NB4 (cell line): ENCODE data around the gene AFF2.
A peak's percentile ranks its signal among the peaks of the same experiment; 100 is the strongest.

Source experiments
- DNase-seq: peaks from one replicate; pipeline ENCODE4 v3.0.0; 2010; ENCODE audit warnings: low read depth
- H3K4me3 ChIP-seq: one replicate; pipeline ENCODE4 v1.5.1; 2011; ENCODE audit warnings: mild to moderate bottlenecking, low read depth, low read length, moderate library complexity
- CTCF ChIP-seq: IDR thresholded peaks from one replicate; pipeline ENCODE4 v1.5.1; 2012; ENCODE audit warnings: low read depth, low read length
- MAX ChIP-seq: IDR thresholded peaks from 2 replicates; pipeline ENCODE4 v1.6.1; 2011; ENCODE audit warnings: low read depth, low read length
- MYC ChIP-seq: IDR thresholded peaks from 2 replicates; pipeline ENCODE4 v1.6.1; 2011; ENCODE audit warnings: low read depth, low read length
- POLR2A ChIP-seq: IDR thresholded peaks from 2 replicates; pipeline ENCODE4 v1.6.1; 2011; ENCODE audit warnings: mild to moderate bottlenecking; ENCODE audit not compliant: insufficient read length; ENCODE audit errors: extremely low read depth

The AFF2 gene

GRCh38 chrX:148500423-148501385 lies at the start of gene AFF2:
Gene AFF2 (plus strand): TSS chrX:148500617. CDS start chrX:148501098, 481 bp downstream.
- TF ChIP-seq MAX, result no peak
- no peak for TF ChIP-seq POLR2A
- no peak for TF ChIP-seq CTCF
- TF ChIP-seq MYC, result no peak
- peak within 1 kb of the TSS; percentile 77 for H3K4me3 ChIP-seq
- DNase-seq, result peak; percentile 79

DNA sequence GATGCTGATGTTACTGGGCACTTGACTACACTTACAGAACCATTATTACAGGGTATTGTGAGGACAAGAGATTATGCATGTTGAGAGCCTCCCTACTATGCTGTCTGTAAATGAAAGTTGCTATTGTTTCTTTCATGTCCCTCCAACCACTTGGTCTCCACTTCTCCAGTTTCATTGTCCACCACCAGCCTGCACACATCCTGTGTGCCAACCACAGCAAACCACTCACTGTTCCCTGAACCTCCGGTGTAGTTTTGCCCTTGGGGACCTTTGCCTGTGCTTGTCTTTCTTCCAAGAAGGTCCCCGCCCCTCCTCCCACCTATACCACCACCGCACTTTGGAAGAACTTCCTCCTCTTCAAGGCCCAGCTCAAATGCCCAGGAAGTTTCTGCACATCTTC lies 43.1 kb upstream of the AFF2 start:
- no peak for TF ChIP-seq CTCF
- TF ChIP-seq POLR2A, result no peak
- TF ChIP-seq MYC, result no peak
- no peak for TF ChIP-seq MAX
- DNase-seq, result peak; percentile 85
- H3K4me3 ChIP-seq, result no peak overlapping the region

GRCh38 chrX:148459343-148459742 lies 41.1 kb upstream of the AFF2 start:
- H3K4me3 ChIP-seq, result no peak overlapping the region
- DNase-seq, result peak; percentile 24
- TF ChIP-seq MYC, result no peak
- no peak for TF ChIP-seq POLR2A
- TF ChIP-seq CTCF, result no peak
- peak; percentile 45 for TF ChIP-seq MAX

DNA sequence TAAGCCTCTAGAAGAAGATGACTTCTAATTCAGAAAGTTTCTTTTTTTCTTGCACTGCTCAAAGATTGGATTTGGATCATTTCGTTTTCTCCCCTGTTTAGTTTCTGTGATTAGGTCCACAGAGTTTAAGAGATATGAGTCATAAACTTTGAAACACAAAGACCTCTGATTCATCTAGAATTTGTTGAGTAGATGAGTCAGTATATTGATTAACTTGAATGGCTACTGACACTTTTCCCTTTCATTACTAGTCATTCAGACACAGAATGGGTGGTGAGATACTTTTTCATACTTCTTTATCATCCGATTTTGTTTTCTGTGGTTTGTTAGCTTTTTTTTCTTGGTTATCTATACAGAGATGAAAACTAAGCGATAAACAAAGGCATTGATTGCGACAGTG lies 34.1 kb upstream of the AFF2 start:
- TF ChIP-seq POLR2A (no peak), CTCF (no peak), MAX (no peak), MYC (no peak)

DNA sequence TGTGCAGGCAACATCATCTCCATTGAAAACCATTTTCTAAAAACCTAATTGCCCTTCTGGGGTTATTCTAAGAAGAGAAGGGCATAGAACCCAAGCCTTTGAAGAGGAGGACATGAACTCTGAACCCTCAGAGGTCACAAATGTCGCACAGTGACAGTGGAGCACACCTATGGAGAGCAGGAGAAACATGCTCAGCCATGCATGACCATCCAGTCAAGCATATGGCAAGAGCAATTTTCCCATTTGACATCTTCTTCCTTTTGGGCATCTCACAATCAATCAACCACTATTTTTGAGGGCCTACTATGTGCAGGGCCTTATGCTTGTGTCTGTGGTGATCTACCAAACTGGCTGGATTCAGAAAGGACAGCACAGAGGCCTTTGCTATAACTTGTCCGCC lies 30.1 kb upstream of the AFF2 start:
- no peak overlapping the region for H3K4me3 ChIP-seq
- no peak for DNase-seq
- no peak for TF ChIP-seq MYC

More for the DNA sequence above, 34.1 kb upstream of the AFF2 start:
- DNase-seq, result no peak
- no peak overlapping the region for H3K4me3 ChIP-seq

GRCh38 chrX:148474030-148474429 lies 26.4 kb upstream of the AFF2 start:
- no peak overlapping the region for H3K4me3 ChIP-seq
- DNase-seq, result no peak
- no peak for TF ChIP-seq MYC
- TF ChIP-seq MAX, result no peak
- TF ChIP-seq POLR2A, result no peak
- no peak for TF ChIP-seq CTCF
